Activated CD8-positive, alpha-beta memory T cell treated with anti-CD3 and anti-CD28 coated beads, Interleukin-2, amount 50 U/mL, for 24 hours (primary cell): ENCODE data around the gene PCCB.
"Not testable (repeated sequence)": the region's sequence is repeated elsewhere in the genome, so short reads cannot be mapped to it uniquely, and the experiment has no call there.

Source experiments
- DNase-seq: peaks from one replicate; pipeline ENCODE4 v3.0.0-alpha.2; 2020; ENCODE audit errors: extremely low read depth

PCCB gene

DNA sequence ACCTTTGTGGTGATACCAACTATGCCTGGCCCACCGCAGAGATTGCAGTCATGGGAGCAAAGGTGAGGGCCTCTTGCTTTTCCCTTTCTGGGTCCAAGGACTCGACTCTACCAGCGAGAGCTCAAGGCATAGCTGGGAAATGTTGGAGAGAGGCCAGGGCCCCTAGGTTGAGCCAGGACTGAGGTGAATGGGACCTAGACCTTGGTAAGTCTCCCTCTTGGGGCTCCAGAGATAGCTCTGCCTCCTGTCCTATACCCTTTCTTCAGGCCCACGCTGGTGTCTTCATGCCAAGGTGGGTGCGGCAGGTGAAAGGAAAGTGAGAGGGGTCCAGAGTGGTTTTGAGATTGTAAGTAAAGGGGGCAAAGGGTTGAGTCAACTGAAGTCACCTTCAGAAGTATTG is 77.5 kb downstream of the PCCB start:
- no peak for DNase-seq

DNA sequence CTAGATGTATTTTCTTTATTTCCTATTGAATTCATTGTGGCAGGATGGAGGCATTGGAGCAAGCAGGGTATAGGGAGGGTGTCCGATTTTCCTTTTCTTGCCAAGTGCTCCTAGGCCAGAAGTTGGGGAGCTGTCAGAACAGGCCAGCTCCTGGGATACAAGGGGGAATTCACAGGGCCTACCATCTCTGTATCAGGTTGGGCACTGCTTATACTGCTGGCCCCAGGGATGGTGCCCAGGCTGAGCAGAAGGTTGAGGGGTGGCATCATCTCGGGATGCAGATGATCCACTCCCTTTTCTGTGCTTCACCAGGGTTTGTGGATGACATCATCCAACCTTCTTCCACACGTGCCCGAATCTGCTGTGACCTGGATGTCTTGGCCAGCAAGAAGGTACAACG is 79.5 kb downstream of the PCCB start:
- no peak for DNase-seq

DNA sequence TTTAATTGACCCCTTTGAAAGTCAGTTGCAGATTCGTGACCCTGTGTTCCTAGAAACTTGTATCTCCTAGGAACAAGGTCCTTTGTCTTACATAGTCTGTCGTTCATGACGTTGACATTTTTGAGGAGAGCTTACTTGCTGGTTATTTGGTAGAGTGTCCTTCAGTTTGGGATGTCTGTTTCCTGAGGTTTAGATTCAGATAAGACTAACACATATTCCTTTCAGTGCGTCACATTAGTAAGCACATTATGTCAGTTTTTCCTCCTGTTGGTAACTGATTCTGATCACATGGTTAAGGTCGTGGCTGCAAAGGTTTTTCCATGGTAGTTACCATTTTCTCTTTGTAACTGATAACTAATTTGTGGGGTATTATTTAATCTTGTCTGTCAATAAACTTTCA is 80.8 kb downstream of the PCCB start:
- DNase-seq, result no peak

DNA sequence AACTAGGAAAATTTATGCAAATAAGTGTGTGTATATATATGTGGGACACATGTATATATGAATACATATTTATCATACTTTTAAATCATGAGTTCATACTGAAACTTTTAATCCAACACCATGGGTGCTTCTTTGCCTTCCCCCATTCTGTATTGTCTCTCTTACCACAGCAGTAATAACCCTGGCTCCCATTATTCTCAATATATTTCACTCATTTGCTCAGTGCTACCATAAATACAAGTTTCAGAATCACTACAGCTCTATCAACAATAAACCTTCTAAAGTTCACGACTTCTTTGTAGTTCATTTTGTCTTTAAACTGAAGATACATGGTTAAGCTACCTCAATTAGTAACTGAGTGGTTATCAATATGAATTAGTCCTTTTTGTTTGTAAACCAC is 82.2 kb downstream of the PCCB start:
- no peak for DNase-seq

DNA sequence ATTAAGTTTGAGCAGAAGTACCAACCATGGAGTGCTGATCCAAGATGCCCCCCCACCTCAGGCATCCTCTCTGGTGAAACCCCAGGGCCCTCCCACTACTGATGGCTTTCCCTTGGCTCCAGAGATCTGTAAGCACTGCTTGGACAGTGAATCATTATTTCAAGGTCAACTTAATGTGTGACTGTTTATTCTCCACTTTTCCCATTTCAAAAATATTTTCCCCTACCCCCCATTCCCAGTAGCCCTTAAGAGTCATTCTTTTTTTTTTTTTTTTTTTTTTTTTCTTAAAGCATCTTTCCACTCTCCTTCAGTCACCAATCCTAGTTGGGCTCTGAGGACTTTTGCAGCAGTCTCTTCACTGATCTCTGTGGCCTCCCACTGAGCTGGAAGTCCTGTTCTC is 82.6 kb downstream of the PCCB start:
- no peak for DNase-seq

DNA sequence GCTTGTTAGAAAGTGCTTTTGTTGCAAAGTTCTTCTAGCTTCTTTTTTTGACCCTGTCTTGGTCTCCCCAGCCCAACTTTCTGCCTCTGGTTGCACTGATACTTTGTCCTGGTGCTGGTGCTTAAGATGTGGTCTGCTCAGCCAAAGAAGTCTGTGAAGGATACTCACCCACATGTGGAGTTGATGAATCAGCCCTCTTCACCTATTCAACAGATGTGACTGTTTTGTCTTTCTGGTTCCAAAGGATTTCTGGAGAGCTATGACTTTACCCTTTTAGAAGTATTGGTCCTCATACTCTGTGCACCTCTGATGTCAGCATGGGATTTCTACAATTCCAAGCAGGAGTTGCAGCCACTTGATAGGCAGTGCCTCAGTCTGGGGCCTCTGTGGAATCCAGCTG is 84.1 kb downstream of the PCCB start:
- no peak for DNase-seq

DNA sequence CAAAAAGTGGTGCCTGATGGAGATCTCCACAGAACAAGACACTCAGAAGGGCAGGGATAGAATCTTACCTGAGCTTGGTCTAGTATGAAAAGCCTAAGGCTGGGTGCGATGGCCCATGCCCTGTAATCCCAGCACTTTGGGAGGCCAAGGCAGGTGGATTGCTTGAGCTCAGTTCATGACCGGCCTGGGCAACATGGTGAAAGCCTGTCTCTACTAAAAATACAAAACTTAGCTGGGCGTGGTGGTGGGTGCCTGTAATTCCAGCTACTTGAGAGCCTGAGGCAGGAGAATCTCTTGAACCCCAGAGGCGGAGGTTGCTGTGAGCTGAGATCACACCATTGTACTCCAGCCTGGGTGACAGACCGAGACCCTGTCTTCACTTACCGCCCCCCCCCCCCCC is 84.6 kb downstream of the PCCB start:
- DNase-seq, result not testable (repeated sequence)

DNA sequence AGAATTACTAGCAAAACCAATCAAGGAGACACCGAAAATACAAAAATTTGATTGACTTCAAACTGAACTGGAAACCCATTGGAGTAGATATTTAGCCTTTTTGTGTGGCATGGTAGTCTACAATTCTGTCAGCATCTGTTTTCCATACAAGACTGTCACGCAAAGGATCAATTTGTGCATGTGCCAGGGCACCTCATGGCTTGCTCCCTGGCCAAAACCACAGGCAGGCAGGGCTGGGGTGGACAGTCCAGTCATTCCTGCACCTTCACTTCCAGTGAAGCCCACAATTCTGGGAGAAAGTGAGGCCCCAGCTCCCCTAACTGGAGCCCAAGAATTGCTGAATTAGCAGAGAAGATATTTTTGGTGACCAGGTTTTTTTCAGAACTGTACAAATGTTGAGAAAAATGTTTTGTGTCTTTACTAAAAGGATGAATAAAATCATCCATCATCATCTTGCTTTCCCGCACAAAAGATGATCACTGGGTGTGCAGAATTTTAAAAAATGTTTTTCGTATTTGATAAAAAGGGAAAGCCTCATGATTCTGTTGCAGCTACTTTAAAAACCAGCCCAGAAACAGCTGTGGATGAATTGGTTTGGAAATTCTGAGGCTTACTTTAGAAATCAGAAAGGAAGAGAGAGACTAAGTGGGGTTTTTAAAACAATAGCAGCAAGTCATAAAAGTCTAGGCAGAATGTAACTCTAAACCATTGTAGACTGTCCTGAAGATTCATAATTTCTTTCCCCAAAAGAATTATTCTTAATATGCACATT is 86.4 kb downstream of the PCCB start:
- no peak for DNase-seq

DNA sequence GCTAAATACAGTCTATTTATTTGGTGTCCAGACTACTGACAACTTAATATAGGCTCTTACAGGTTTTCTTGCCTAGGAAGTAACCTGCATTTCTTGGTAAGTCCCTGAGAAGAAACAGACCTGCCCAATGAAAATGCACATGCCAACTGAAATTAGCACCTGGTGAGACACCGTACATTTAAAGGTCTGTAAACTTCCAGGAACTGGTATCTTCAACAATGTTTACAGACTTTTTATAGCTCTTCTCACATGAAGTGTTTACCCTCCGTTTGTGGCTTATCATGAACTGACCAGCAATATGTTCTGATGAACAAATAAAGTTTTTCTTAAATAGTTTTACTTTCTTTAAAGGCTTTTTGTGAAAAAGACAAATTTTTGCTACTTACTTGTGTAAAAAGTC is 93.3 kb downstream of the PCCB start:
- no peak for DNase-seq

DNA sequence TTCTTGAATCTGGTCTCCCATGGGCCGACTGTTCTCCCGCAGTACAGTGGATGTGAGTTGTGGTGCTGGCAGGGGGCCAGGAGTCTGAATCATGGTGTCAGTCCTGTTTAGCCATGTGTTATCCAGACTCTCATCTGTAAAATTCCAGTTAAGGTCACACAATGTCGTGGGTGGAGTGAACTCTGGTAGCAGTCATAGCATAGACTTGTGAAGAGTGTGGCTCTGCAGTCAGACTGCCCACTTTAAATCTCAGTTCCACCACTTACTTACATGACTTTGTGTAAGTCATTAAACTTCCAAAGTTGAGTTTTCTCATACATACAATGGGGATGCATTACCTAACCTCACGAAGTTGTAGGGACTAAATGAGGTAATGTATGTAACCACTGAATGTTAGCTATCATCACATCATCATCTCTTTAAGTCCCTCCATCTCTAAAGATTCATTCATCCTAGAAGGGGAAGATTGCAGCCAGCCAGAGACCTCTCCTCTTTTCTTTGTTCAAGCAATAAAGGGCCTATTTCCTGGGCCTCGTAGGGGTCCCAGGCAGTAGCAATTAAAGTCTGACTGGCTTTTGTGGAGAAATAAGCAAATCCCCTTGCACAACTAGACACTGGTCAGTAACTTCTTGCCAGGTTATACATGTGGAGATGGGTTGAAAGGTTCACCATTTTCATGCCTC is 93.9 kb downstream of the PCCB start:
- DNase-seq, result no peak

DNA sequence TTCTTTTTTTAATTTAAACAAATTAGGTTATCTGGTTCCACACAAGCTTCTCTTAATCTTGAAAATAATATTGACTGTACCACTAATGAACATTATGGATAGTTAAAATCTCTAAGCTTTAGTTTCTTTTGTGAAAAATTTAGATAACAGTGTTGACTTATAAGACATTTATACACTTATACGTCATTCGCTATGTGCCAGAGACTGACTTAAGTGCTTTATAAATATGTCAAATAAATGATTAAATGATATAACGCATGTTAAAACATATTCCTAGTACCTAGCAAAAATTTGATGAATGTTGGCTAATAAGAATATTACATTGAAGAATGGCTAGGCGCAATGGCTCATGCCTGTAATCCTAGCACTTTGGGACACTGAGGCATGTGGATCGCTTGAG is 96.3 kb downstream of the PCCB start:
- DNase-seq, result no peak

DNA sequence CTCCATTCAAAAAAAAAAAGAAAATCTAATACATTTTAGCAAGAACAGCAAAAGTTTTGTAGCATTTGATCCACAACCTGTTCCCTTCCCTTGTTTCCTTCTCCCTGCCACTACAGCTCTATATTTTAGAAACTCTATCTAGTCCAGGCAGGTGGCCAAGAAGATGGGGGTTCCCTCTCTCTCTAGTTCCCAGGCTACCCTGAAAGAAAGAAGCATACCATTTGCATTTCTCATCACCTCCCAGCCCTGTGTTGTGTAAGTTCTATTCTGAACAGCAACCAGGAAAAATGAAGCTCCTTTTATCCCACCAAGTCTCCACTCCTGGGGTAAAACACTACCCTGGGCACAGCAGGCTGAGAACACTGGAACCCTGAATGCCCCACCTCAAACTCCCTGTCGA is 100.0 kb downstream of the PCCB start:
- no peak for DNase-seq

DNA sequence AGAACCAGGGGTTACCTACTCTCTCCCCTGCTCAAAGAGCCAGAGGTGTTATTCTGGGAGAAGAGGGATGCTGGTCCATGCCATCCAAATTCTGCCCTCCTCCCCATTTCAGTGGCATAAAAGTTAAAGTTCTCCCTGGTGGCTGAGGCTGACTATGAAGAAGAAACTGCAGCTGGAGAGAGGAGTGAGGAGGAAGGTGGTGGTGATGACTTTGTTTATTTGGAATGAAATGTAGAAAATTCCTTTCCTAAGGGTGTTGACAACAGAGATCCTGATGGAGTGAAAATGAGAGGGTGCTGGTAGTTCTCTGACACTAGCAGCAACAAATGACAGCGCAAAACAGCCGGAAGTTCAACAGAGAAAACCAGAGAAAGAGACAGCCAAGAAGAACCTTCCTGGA is 100.4 kb downstream of the PCCB start:
- DNase-seq, result no peak

DNA sequence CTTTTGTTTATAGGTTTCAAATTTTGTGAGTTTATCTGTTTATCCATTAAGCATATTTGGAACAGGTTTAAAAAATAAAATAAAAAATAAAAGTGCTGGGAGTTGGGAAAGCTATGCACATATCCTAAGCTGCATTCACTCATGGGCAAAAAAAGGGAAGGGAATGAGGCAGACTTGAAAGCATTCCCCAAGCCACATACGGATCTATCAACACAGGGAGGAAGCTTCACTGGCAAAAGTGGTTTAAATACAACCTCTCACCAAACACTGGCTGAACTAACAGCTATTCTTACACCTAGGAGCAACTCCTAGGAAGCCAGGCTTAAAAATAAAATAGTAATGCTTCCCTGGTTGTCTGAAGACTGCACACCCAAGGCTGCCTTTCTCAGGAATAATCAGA is 101.2 kb downstream of the PCCB start:
- DNase-seq, result no peak

DNA sequence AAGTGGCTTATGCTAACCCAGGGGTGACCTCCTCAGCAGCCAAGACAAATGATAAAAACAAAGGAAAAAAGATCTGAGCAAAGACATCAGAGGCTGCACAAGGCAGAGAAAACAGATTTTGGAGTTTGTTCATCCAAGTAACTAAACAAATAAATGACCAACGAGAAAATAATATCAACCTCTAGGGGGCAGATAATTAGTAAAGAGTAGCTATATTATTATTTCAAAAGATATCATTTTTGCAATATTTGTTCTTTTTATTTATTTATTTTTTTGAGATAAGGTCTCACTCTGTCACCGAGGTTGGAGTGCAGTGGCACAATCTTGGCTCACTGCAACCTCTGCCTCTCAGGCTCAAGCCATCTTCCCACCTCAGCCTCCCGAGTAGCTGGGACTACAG is 101.8 kb downstream of the PCCB start:
- DNase-seq, result no peak

DNA sequence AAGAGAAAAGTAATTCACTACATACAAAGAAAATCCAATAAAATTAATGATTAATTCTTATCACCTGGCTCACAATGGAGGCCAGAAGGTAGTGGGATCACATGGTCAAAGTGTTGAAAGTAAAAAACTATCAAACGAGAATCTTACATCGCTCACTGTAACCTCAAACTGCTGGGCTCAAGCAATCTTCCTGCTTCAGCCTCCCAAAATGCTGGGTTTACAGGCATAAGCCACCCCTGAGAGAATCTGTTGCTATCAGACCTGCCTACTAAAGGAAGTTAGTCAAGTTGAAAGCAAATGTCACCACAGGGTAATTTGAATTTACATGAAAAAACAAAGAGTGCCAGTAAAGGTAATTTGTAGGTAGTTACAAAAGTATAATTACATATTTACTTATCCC is 103.3 kb downstream of the PCCB start:
- no peak for DNase-seq

DNA sequence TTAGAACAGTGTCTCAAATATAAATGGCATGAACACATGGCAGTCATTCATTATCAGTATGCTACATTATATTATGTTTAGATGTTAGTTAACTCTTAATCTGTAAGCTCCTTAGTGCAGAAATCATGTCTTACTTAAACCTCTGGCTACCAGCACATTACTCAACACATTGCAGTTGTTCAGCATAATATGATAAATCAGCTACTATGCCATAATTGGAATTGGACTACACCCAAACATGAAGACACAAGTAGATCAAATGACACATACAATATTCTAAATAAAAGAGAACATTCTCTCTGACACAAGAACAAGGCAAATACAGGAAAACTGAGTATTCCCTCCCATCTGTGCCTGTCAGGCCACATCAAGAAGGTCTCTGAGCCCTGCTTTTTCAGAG is 116.1 kb downstream of the PCCB start:
- DNase-seq, result no peak

DNA sequence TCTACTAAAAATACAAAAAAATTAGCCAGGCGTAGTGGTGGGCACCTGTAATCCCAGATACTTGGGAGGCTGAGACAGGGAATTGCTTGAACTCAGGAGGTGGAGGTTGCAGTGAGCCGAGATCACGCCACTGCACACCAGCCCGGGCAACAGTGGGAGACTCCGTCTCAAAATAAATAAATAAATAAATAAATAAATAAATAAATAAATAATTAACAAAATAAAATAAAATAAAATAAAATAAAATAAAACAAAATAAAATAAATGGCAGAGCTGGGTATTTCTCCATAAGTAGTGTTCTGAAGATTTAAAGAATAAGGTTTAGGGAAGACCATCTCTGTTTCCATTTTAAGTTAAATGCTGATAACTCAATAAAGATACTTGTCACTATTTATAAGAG is 125.7 kb downstream of the PCCB start:
- DNase-seq, result not testable (repeated sequence)

DNA sequence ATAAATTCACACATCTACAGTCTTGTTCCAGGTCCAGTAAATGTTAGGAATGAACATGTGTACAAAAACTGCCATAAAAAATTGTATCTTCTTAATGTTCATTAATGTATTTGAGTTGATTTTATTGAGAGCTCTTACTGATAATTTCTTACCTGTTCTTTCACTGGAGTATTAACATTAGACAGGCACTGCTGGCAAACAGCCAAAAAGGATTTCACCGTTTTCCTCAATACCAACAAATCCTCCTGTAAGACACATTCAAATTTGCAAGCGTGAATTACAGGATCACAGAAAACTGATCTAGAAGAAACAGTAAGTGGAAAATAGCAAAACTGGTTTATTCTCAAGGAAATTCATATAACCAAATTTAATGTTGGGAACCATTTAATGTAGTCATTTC is 127.4 kb downstream of the PCCB start:
- no peak for DNase-seq

DNA sequence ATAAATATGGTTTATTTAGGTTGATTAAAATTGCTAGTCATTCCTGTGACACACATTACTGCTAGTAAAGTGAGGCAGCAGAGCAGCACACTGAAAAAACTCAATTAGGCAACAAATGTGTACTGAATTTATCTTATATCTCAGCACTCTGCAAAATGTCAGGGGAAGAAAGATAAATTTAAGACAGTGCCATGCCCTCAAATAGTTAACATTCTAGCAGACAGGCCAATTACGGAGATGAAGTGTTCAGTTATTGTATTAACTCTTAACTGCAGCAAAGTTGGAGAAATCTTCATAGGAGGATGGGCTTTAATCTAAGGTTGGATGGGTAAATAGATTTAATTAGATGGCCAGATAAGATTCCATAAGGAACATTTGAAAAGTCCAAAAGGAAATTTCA is 127.9 kb downstream of the PCCB start:
- DNase-seq, result no peak
